ENCODE results near the gene PRR5L.

Gene PRR5L

DNA sequence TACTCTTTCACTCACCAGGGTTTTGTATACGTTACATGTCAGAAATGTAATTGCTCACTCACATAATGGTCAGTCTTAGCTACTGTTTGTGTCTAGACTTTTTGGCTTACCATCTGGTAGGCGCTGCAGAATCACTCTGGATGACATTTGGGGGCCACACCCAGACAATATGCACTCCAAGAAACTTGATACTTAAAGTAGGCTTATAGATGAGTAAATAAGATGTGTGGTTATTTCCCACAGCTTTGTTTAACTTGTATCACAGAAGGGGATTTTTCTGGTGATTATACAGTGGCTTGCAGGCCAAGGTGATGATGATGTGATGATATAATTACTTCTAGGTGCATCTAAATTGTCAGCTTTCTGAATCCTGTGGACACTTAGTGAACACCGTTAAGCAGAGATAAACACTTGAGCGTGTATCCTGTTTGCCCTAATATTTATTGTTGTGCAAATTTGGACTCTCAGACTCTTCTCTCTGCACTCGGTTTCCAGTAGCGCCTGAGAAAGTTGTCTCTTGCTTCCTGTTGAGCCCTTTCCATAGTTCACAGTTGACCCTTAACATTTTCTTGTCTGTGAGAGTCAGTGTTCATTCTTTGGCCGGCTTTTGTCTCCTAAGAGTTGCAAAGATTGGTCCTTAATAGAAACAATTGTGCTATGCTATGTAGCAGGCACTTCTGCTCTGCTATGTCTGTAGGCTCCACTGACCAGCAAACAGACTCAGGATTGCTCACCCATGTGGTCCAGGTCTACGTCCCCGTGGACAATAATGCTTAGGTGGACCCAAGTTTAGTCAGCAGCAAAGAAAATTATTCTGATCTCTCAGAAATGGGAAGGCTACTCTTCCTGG is 89.3 kb downstream of the PRR5L start:
- TF ChIP-seq, protein P1, sequence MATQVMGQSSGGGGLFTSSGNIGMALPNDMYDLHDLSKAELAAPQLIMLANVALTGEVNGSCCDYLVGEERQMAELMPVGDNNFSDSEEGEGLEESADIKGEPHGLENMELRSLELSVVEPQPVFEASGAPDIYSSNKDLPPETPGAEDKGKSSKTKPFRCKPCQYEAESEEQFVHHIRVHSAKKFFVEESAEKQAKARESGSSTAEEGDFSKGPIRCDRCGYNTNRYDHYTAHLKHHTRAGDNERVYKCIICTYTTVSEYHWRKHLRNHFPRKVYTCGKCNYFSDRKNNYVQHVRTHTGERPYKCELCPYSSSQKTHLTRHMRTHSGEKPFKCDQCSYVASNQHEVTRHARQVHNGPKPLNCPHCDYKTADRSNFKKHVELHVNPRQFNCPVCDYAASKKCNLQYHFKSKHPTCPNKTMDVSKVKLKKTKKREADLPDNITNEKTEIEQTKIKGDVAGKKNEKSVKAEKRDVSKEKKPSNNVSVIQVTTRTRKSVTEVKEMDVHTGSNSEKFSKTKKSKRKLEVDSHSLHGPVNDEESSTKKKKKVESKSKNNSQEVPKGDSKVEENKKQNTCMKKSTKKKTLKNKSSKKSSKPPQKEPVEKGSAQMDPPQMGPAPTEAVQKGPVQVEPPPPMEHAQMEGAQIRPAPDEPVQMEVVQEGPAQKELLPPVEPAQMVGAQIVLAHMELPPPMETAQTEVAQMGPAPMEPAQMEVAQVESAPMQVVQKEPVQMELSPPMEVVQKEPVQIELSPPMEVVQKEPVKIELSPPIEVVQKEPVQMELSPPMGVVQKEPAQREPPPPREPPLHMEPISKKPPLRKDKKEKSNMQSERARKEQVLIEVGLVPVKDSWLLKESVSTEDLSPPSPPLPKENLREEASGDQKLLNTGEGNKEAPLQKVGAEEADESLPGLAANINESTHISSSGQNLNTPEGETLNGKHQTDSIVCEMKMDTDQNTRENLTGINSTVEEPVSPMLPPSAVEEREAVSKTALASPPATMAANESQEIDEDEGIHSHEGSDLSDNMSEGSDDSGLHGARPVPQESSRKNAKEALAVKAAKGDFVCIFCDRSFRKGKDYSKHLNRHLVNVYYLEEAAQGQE (IDR thresholded peaks at IDR 0.05; ENCODE audit: insufficient read depth in 1 of 2, low read depth in 2 of 2, low read length in 2 of 2) = no peak
- TF ChIP-seq SIN3A (IDR thresholded peaks at IDR 0.05; ENCODE audit: borderline replicate concordance, insufficient read depth, low read length) (no peak), POLR2AphosphoS5 (IDR thresholded peaks at IDR 0.05; ENCODE audit: low read depth, low read length) (no peak), FOXP2 (optimal IDR thresholded peaks at IDR 0.05; ENCODE audit: borderline replicate concordance, extremely low read depth, extremely low read length, insufficient read depth) (no peak), TAF1 (IDR thresholded peaks at IDR 0.05; ENCODE audit: borderline replicate concordance, insufficient read depth, low read length) (no peak)

DNA sequence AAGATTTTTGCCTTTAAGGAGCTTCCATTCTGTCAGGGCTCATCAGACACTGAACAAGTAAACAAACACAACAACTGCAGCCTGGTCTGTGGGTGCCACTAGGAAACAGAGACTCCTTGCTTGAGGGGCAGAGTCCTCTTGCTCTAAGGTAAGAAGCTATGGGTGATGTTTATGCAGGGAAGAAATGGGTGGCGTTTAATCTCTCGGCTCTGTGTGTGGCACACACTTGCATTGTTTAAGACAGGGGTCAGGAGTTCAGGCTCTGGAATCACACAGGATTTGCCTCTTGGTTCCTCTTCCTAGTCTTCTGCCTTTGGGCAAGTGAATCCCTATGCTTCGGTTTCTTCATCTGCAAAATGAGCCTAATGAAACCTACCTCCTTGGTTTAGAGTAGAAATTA is 90.3 kb downstream of the PRR5L start:
- no peak for TF ChIP-seq SIN3A (IDR thresholded peaks at IDR 0.05; ENCODE audit: borderline replicate concordance, insufficient read depth, low read length)
- TF ChIP-seq, protein P1 (IDR thresholded peaks at IDR 0.05; ENCODE audit: insufficient read depth in 1 of 2, low read depth in 2 of 2, low read length in 2 of 2) = no peak
- no peak for TF ChIP-seq FOXP2 (optimal IDR thresholded peaks at IDR 0.05; ENCODE audit: borderline replicate concordance, extremely low read depth, extremely low read length, insufficient read depth)
- TF ChIP-seq TAF1 (IDR thresholded peaks at IDR 0.05; ENCODE audit: borderline replicate concordance, insufficient read depth, low read length) = no peak
- no peak for TF ChIP-seq POLR2AphosphoS5 (IDR thresholded peaks at IDR 0.05; ENCODE audit: low read depth, low read length)

DNA sequence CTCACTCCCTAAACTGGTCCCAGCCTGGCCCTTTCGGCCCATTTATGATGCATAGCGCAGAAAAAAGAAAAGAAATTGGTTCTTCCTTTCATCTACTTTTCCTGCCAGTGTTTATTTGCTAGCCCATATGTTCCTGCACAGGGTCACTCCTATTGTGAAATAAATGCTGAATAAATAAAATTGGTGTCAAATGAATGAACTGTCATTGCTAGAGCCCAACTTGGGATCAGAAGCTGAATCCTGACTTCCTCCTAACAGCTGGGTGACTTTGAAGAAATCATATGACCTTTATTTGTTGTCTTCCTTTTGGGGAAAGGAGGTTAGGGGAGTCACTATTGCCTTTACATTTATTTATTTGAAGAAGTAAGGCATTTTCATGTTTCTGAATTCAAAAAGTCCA is 92.0 kb downstream of the PRR5L start:
- TF ChIP-seq SIN3A (IDR thresholded peaks at IDR 0.05; ENCODE audit: borderline replicate concordance, insufficient read depth, low read length) = no peak
- TF ChIP-seq TAF1 (IDR thresholded peaks at IDR 0.05; ENCODE audit: borderline replicate concordance, insufficient read depth, low read length) = no peak
- no peak for TF ChIP-seq FOXP2 (optimal IDR thresholded peaks at IDR 0.05; ENCODE audit: borderline replicate concordance, extremely low read depth, extremely low read length, insufficient read depth)
- TF ChIP-seq, protein P1 (IDR thresholded peaks at IDR 0.05; ENCODE audit: insufficient read depth in 1 of 2, low read depth in 2 of 2, low read length in 2 of 2) = no peak
- TF ChIP-seq POLR2AphosphoS5 (IDR thresholded peaks at IDR 0.05; ENCODE audit: low read depth, low read length) = no peak

DNA sequence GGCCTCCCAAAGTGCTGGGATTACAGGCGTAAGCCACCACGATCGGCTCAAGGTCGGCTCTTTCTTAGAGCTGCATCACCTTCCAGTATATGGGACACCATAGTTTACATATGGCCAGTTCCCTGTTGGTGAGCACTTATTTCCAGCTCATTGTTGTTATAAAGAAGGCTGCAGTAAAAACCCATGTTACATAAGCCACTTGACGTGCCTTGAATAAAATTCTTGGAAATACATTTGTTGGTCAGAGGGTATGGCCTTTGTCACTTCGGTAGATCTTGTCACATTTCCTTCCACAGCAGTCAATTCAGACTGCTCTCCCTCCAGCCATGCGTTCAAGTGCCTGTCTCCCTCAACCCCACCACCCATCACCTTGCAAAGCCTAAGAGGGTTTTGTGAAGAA is 92.9 kb downstream of the PRR5L start:
- no peak for TF ChIP-seq POLR2AphosphoS5 (IDR thresholded peaks at IDR 0.05; ENCODE audit: low read depth, low read length)
- TF ChIP-seq, protein P1 (IDR thresholded peaks at IDR 0.05; ENCODE audit: insufficient read depth in 1 of 2, low read depth in 2 of 2, low read length in 2 of 2) = no peak
- no peak for TF ChIP-seq FOXP2 (optimal IDR thresholded peaks at IDR 0.05; ENCODE audit: borderline replicate concordance, extremely low read depth, extremely low read length, insufficient read depth)
- no peak for TF ChIP-seq SIN3A (IDR thresholded peaks at IDR 0.05; ENCODE audit: borderline replicate concordance, insufficient read depth, low read length)
- TF ChIP-seq TAF1 (IDR thresholded peaks at IDR 0.05; ENCODE audit: borderline replicate concordance, insufficient read depth, low read length) = no peak

Measured in PFSK-1 (cell line).